HUES48 (cell line): ENCODE measurements around the gene ARID4A.
"Not testable (repeated sequence)": the region's sequence is repeated elsewhere in the genome, so short reads cannot be mapped to it uniquely, and the experiment has no call there.

ENCODE experiments used
- H3K27ac ChIP-seq: one replicate; pipeline ENCODE4 v1.7.0; 2013; ENCODE audit warnings: low read depth, low read length, inconsistent platforms
- H3K27me3 ChIP-seq: 2 replicates; pipeline ENCODE4 v1.6.1; 2013; ENCODE audit warnings: mild to moderate bottlenecking, low read length; ENCODE audit not compliant: control insufficient read depth, insufficient read depth
- H3K36me3 ChIP-seq: 2 replicates; pipeline ENCODE4 v1.6.1; 2013; ENCODE audit warnings: low read length; ENCODE audit not compliant: control insufficient read depth, insufficient read depth
- H3K4me1 ChIP-seq: 2 replicates; pipeline ENCODE4 v1.6.1; 2013; ENCODE audit warnings: mild to moderate bottlenecking, low read length; ENCODE audit not compliant: control insufficient read depth, insufficient read depth
- H3K4me3 ChIP-seq: 2 replicates; pipeline ENCODE4 v1.5.1; 2013; ENCODE audit warnings: mild to moderate bottlenecking, low read depth, low read length
- H3K9ac ChIP-seq: 2 replicates; pipeline ENCODE4 v1.6.1; 2013; ENCODE audit warnings: mild to moderate bottlenecking, low read depth, low read length, moderate library complexity
- H3K9me3 ChIP-seq: 2 replicates; pipeline ENCODE4 v1.6.1; 2013; ENCODE audit warnings: low read length; ENCODE audit not compliant: control insufficient read depth, insufficient read depth

Gene ARID4A, protein sequence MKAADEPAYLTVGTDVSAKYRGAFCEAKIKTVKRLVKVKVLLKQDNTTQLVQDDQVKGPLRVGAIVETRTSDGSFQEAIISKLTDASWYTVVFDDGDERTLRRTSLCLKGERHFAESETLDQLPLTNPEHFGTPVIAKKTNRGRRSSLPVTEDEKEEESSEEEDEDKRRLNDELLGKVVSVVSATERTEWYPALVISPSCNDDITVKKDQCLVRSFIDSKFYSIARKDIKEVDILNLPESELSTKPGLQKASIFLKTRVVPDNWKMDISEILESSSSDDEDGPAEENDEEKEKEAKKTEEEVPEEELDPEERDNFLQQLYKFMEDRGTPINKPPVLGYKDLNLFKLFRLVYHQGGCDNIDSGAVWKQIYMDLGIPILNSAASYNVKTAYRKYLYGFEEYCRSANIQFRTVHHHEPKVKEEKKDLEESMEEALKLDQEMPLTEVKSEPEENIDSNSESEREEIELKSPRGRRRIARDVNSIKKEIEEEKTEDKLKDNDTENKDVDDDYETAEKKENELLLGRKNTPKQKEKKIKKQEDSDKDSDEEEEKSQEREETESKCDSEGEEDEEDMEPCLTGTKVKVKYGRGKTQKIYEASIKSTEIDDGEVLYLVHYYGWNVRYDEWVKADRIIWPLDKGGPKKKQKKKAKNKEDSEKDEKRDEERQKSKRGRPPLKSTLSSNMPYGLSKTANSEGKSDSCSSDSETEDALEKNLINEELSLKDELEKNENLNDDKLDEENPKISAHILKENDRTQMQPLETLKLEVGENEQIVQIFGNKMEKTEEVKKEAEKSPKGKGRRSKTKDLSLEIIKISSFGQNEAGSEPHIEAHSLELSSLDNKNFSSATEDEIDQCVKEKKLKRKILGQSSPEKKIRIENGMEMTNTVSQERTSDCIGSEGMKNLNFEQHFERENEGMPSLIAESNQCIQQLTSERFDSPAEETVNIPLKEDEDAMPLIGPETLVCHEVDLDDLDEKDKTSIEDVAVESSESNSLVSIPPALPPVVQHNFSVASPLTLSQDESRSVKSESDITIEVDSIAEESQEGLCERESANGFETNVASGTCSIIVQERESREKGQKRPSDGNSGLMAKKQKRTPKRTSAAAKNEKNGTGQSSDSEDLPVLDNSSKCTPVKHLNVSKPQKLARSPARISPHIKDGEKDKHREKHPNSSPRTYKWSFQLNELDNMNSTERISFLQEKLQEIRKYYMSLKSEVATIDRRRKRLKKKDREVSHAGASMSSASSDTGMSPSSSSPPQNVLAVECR

DNA sequence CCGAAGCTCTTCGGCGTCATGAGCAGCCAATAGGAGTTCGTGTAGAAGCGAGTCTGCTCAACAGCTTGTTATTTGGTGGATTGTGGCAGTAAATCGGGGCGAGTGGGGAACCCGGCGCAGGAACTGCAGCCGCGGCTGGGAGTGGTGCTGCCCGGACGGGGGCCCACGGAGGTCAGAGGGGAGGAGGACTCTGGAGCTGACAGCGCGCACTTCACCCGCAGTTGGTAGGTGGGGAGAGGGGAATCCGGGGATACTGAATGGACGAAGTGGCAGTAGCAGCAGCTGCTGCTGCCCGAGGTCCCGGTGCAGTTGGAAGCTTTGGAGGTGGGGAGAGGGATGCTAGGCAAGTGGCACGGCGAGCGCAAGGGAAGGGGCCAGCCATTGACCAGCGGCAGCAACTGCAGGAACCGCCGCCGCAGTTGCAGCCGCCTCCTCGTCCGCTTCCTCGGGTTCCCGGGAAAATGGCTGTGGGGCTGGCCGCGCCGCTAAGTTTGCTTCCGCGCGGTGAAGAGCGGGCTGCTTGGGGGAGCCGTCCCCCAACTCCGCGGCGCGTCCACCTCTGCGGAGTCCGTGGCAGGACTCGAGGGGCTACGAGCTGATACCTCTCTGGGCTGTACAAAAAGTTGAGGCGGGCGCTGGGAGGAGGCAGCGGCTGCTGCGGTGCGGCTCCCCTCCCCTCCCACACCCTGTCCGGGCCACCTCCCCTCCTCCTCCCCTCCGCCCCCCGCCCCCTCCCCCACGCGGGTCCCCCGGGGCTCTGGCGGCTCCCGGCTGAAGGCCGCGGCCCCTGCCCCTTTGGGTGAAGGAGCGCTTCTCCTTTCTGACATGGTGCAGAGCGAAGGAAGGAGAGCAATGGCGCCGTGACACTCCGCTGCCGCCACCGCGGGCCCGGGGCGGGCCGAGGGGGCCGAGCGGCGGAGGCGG lies at the start of gene ARID4A:
TSS of gene ARID4A (plus strand) at position 79 of the 924 bp plus-strand sequence. CDS start 1,300 bp downstream, outside the sequence.
- Histone ChIP-seq H3K27ac (peak within 1 kb of the TSS; percentile 100), H3K9ac (peak within 1 kb of the TSS; percentile 98), H3K4me3 (peak within 1 kb of the TSS; percentile 96), H3K27me3 (no peaks in the 10 kb centered on the region), H3K4me1 (peaks cover 7% of the 10 kb centered on the region; the same call in 1 of the 2 replicates), H3K36me3 (peaks cover 45% of the 10 kb centered on the region), H3K9me3 (no peaks in the 10 kb centered on the region)

DNA sequence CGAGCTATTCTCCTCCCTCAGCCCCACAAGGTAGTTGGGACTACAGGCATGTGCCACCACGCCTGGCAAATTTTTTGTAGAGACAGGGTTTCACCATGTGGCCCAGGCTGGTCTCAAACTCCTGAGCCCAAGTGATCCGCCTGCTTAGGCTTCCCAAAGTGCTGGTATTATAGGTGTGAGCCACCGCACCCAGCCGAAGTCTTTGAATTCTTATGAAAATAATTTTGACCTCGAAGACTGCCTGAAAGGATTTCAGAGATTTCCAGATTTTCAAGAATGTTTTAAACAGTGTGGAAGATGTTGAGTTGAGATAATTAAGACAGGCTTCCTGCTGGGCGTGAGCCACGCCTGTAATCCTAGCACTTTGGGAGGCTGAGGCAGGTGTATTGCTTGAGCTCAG lies 48.7 kb upstream of the ARID4A start:
- no peak overlapping the region for H3K27ac ChIP-seq
- H3K9me3 ChIP-seq, result no peaks in the 10 kb centered on the region
- no peaks in the 10 kb centered on the region for H3K4me1 ChIP-seq
- no peak overlapping the region for H3K9ac ChIP-seq
- H3K27me3 ChIP-seq, result no peaks in the 10 kb centered on the region
- H3K36me3 ChIP-seq, result peaks cover 70% of the 10 kb centered on the region
- H3K4me3 ChIP-seq, result no peak overlapping the region

DNA sequence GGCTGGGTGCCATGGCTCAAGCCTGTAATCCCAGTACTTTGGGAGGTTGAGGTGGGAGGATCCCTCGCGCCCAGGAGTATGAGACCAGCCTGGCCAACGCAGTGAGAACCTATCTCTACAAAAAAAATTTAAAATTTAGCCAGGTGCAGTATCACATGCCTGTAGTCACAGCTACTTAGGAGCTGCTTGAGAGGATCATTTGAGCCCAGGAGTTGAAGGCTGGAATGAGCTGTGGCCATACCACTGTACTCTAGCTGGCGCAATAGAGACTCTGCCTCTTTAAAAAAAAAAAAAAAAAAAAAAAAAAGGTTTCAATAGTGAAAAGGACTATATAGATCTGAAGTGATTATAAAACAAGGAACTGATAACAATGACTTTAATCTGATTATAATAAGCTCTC lies 40.2 kb upstream of the ARID4A start:
- Histone ChIP-seq H3K9me3 (no peaks in the 10 kb centered on the region), H3K27me3 (no peaks in the 10 kb centered on the region), H3K4me1 (no peaks in the 10 kb centered on the region), H3K27ac (no peak overlapping the region), H3K36me3 (peaks cover 91% of the 10 kb centered on the region), H3K9ac (no peak overlapping the region), H3K4me3 (no peak overlapping the region)

DNA sequence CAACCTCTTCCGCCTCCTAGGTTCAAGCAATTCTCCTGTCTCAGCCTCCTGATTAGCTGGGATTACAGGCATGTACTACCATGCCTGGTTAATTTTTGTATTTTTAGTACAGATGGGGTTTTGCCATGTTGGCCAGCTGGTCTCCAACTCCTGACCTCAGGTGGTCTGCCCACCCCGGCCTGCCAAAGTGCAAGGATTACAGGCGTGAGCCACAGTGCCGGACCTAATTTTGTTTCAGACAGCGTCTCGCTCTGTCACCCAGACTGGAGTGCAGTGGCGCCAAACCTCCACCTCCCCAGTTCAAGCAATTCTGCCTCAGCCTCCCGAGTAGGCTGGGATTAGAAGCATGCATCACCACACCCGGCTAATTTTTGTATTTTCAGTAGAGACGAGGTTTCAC lies 36.4 kb upstream of the ARID4A start:
- not testable (repeated sequence) for H3K4me1 ChIP-seq, H3K4me3 ChIP-seq, H3K9ac ChIP-seq, H3K27me3 ChIP-seq, H3K9me3 ChIP-seq, H3K27ac ChIP-seq
- peaks cover 98% of the 10 kb centered on the region for H3K36me3 ChIP-seq

DNA sequence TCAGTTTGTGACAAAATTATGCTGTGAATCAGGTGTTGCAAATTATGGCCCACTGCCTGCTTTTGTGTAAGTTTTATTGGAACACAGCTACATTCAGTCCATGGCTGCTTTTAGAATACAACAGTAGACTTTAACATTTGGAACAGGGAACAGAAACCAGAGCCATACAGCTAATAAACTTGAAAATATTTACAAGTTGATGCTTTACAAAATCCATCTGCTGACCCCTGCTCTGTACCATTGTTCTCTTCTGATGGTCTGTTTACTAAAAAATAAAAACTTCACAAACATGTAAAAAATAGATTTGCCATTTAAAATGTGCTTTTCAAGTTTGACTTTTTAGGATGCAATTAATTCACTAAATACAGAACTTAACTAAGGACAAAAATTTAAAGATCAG lies 33.0 kb upstream of the ARID4A start:
- no peaks in the 10 kb centered on the region for H3K27me3 ChIP-seq
- no peak overlapping the region for H3K4me3 ChIP-seq
- no peaks in the 10 kb centered on the region for H3K9me3 ChIP-seq
- no peak overlapping the region for H3K27ac ChIP-seq
- peaks cover 100% of the 10 kb centered on the region for H3K36me3 ChIP-seq
- H3K4me1 ChIP-seq, result no peaks in the 10 kb centered on the region
- no peak overlapping the region for H3K9ac ChIP-seq

DNA sequence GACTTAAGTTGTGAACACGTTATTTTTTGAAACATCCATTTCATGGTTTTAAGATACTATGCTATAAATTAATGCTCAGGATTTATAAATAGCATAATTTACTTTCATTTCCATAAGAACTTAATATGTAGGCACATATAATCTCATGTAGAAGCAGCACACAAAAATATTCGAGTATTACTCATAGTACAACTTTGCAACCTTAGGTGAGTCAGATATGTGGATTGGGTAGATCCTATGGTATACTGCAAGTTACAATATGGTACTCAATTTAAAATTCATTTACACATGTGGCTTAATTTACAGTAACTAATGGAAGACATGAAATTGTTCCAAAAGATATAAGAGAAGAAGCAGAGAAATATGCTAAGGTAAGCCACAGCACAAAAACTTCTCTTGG lies 27.7 kb upstream of the ARID4A start:
- H3K9me3 ChIP-seq, result no peaks in the 10 kb centered on the region
- no peaks in the 10 kb centered on the region for H3K4me1 ChIP-seq
- H3K27ac ChIP-seq, result no peak overlapping the region
- H3K4me3 ChIP-seq, result no peak overlapping the region
- H3K27me3 ChIP-seq, result no peaks in the 10 kb centered on the region
- H3K9ac ChIP-seq, result no peak overlapping the region
- H3K36me3 ChIP-seq, result peaks cover 94% of the 10 kb centered on the region

DNA sequence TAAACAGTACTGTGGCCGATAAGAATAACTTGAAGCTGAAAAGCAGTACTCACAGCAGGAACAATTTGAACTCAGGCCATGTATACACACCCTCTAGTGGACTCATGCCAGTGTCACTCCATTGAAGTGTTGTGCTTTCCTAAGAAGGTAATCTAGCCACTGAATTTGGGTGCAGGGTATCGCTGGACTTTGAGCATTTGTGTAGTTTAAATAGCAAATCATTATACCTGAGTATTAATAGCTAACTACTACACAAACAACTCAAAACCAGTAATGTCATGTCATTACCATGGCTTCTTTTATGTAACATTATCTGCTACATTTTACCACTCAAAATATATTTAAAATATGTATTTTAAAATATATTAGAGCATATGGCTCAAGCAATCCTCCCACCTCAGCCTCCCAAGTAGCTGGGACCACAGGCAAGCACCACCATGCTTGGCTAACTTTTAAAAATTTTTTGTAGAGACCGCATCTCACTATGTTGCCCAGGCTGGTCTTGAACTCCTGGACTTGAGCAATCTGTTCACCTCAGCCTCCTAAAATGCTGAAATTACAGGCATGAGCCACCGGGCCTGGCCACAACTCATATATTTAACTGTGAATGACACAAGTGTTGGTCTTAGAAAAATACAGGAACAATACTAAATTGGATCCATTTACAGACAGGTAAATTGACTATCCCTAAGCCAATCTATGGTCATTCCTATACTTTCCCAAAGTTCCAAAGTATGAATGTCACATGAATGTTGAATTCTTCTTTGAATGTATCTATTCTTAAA lies 25.6 kb upstream of the ARID4A start:
- Histone ChIP-seq H3K27ac (peak overlapping the region; percentile 12), H3K4me1 (no peaks in the 10 kb centered on the region), H3K9ac (no peak overlapping the region), H3K36me3 (peaks cover 76% of the 10 kb centered on the region), H3K27me3 (no peaks in the 10 kb centered on the region), H3K4me3 (no peak overlapping the region), H3K9me3 (no peaks in the 10 kb centered on the region)

DNA sequence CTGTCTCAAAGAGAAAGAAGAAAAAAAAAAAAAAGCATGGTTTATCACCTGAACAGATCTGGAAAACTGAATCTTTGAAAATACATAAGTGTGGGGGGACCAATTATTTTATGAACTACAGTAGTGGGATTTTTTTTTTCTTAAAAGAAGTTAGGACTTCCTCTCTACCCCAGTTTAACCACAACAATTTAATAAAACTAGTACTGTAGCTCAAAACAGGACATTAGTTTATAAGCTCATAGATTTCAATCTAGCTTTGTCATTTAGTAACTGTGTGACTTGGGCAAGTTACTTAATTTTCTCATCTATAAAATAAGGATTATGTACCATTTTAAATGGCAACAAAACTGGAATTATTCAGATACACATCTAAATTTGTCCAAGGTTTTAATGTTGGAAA lies 23.5 kb upstream of the ARID4A start:
- peaks cover 76% of the 10 kb centered on the region for H3K36me3 ChIP-seq

DNA sequence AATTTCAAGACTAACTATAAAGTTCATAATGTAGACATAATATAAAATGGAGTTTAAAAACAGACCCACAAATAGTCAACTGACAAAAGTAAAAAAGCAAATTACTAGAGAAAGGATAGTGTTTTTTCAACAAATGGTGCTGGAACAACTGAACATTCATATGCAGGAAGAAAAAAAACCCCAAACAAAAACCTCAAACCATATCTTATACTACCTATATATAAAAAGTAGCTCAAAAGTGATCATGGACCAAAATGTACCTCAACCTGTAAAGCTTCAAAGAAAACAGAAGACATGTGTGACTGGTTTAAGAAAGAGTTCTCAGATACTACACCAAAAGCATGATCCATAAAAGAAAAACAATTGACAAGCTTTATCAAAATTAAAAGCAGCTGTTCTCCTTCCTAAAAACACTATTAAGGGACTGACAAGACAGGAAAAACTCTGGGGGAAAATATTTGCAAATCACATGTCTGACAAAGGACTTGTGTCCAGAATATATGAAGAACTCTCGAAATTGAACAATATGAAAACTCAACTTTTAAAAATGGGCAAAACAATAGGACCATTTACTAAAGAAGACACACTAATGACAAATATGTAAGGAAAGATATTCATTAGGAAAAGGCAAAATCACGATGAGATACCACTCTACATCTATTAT lies 22.7 kb upstream of the ARID4A start:
- Histone ChIP-seq H3K27me3 (no peaks in the 10 kb centered on the region), H3K36me3 (peaks cover 69% of the 10 kb centered on the region), H3K27ac (no peak overlapping the region), H3K4me3 (no peak overlapping the region), H3K9ac (no peak overlapping the region), H3K4me1 (no peaks in the 10 kb centered on the region), H3K9me3 (no peaks in the 10 kb centered on the region)

More for the DNA sequence above, 23.5 kb upstream of the ARID4A start:
- no peaks in the 10 kb centered on the region for H3K4me1 ChIP-seq
- H3K27ac ChIP-seq, result no peak overlapping the region
- no peak overlapping the region for H3K9ac ChIP-seq
- H3K9me3 ChIP-seq, result no peaks in the 10 kb centered on the region
- H3K27me3 ChIP-seq, result no peaks in the 10 kb centered on the region
- no peak overlapping the region for H3K4me3 ChIP-seq
